Astrocyte (in vitro differentiated cells and primary cell): ENCODE results near the gene ADAMTS6.

ENCODE experiments used
- CTCF ChIP-seq: IDR thresholded peaks from 2 replicates; pipeline ENCODE4 v1.5.1; 2011; ENCODE audit warnings: low read depth, mild to moderate bottlenecking, inconsistent platforms, low read length, moderate library complexity; ENCODE audit not compliant: insufficient read depth
- EZH2 ChIP-seq: IDR thresholded peaks from 2 replicates; pipeline ENCODE4 v1.6.1; 2012; ENCODE audit warnings: mild to moderate bottlenecking, low read length, inconsistent platforms; ENCODE audit not compliant: insufficient read depth

GRCh38 chr5:65192331-65192730 lies 289.4 kb downstream of the ADAMTS6 start:
- TF ChIP-seq CTCF (no peak), EZH2 (no peak)
